Dermis blood vessel endothelial cell (primary cell): Measurements from ENCODE around the gene GNE. TPM values are rescaled to one million over a fixed set of nuclear protein-coding genes. Genes with fewer than 3 reads are reported as not detected.
"Not testable (repeated sequence)": the region's sequence is repeated elsewhere in the genome, so short reads cannot be mapped to it uniquely, and the experiment has no call there.

ENCODE experiments used
- DNase-seq: peaks from one replicate; pipeline ENCODE4 v3.0.0; 2010
- total RNA-seq: library from RNA; depleted of rRNA; stranded (reverse); fragments of >200 nt; gene quantifications from 2 replicates; pipeline ENCODE4 v1.2.3, GENCODE V29; 2014

Gene GNE
- total RNA-seq, 1 donor from 2014 or later = 22.8 TPM

- no peak for DNase-seq
Observed at GRCh38 chr9:36264896-36265295, 6.6 kb upstream of the GNE start.

GRCh38 chr9:36263683-36264082 lies 5.4 kb upstream of the GNE start:
- DNase-seq = no peak

GRCh38 chr9:36258996-36259533 lies 817 bp upstream of the GNE start:
- no peak for DNase-seq

- no peak for DNase-seq
Observed at GRCh38 chr9:36251428-36251827, 6.8 kb downstream of the GNE start.

- peak; percentile 7 for DNase-seq
Observed at GRCh38 chr9:36250079-36250478, 8.2 kb downstream of the GNE start.

GRCh38 chr9:36249189-36249588 lies 9.1 kb downstream of the GNE start:
- no peak for DNase-seq

GRCh38 chr9:36248061-36248460 lies 10.2 kb downstream of the GNE start:
- DNase-seq = peak; percentile 62

- DNase-seq = no peak
Observed at GRCh38 chr9:36247356-36247755, 10.9 kb downstream of the GNE start.

- DNase-seq = no peak
Observed at GRCh38 chr9:36245906-36246305, 12.3 kb downstream of the GNE start.

GRCh38 chr9:36239675-36240074 lies 18.6 kb downstream of the GNE start:
- DNase-seq = not testable (repeated sequence)

GRCh38 chr9:36239205-36239604 lies 19.0 kb downstream of the GNE start:
- not testable (repeated sequence) for DNase-seq

- no peak for DNase-seq
Observed at GRCh38 chr9:36237230-36237629, 21.0 kb downstream of the GNE start.

GRCh38 chr9:36222449-36222848 lies 35.8 kb downstream of the GNE start:
- DNase-seq = no peak

- DNase-seq = no peak
Observed at GRCh38 chr9:36221667-36222066, 36.6 kb downstream of the GNE start.

GRCh38 chr9:36218411-36218901 lies 39.8 kb downstream of the GNE start:
- DNase-seq = no peak

GRCh38 chr9:36218011-36218410 lies 40.2 kb downstream of the GNE start:
- DNase-seq = no peak

- no peak for DNase-seq
Observed at GRCh38 chr9:36217256-36217968, 40.8 kb downstream of the GNE start.

- peak; percentile 78 for DNase-seq
Observed at GRCh38 chr9:36214571-36214970, 43.7 kb downstream of the GNE start.

- no peak for DNase-seq
Observed at GRCh38 chr9:36213989-36214388, 44.3 kb downstream of the GNE start.

GRCh38 chr9:36213387-36213786 lies 44.9 kb downstream of the GNE start:
- DNase-seq = no peak

- DNase-seq = peak; percentile 18
Observed at GRCh38 chr9:36211510-36211909, 46.7 kb downstream of the GNE start.

GRCh38 chr9:36210722-36211121 lies 47.5 kb downstream of the GNE start:
- no peak for DNase-seq

GRCh38 chr9:36208521-36209253 lies 49.6 kb downstream of the GNE start:
- DNase-seq = peak; percentile 67

GRCh38 chr9:36207546-36208012 lies 50.7 kb downstream of the GNE start:
- DNase-seq = peak; percentile 57
